GM12878 (cell line): ENCODE data around the gene MCM3.

Experiments
- CTCF ChIP-seq, 3 experiments: IDR thresholded peaks in 2 of 3; conservative IDR thresholded peaks in 1 of 3; 2 replicates each; pipeline ENCODE4 v1.5.1; 2011; ENCODE audit warnings: low read depth in 3 of 3, low read length in 3 of 3, mild to moderate bottlenecking in 3 of 3, control low read depth in 2 of 3, moderate library complexity in 2 of 3, inconsistent platforms in 1 of 3, mixed read lengths in 1 of 3; ENCODE audit not compliant: control insufficient read depth in 2 of 3, insufficient read depth in 1 of 3; ENCODE audit errors: extremely low read depth in 1 of 3
- POLR2AphosphoS5 ChIP-seq: IDR thresholded peaks from 2 replicates; pipeline ENCODE4 v1.6.1; 2011; ENCODE audit warnings: mild to moderate bottlenecking, low read length, inconsistent platforms
- SMC3 ChIP-seq: IDR thresholded peaks from 2 replicates; pipeline ENCODE4 v1.6.1; 2011; ENCODE audit warnings: low read length, improper control_type of control experiment, borderline replicate concordance
- SPI1 ChIP-seq: IDR thresholded peaks from 2 replicates; pipeline ENCODE4 v1.6.1; 2011; ENCODE audit warnings: low read depth, mild to moderate bottlenecking, low read length, moderate library complexity, borderline replicate concordance; ENCODE audit not compliant: insufficient read depth

GRCh38 chr6:52221302-52221701 is 63.2 kb downstream of the MCM3 start:
- TF ChIP-seq SPI1 (no peak), SMC3 (no peak), CTCF (IDR thresholded peaks at IDR 0.05 in 2 of 3, conservative IDR thresholded peaks at IDR 0.05 in 1 of 3; ENCODE audit: control insufficient read depth in 2 of 3, extremely low read depth in 1 of 3, insufficient read depth in 1 of 3, low read depth in 3 of 3, low read length in 3 of 3) (no peak), POLR2AphosphoS5 (no peak)
